A673 (cell line): Measurements from ENCODE around the gene BCAM. TPM values are rescaled to one million over a fixed set of nuclear protein-coding genes. Genes with fewer than 3 reads are reported as not detected.

Experiments
- BruUV-seq: library from RNA; stranded (reverse); fragments of 400-500 nt; replicated peaks from 2 replicates; lab custom pipeline; 2021; lab: Mats Ljungman, UMichigan
- CTCF ChIA-PET: fragments of 300-600 bp; sonication (Branson Sonifier 250); formaldehyde crosslinking; loops from one replicate; lab custom pipeline; 2022; ENCODE audit warnings: antibody characterized with exemption; lab: Charles Lee
- POLR2A ChIA-PET: fragments of 300-600 bp; sonication (Branson Sonifier 250); formaldehyde crosslinking; loops from one replicate; lab custom pipeline; 2022; ENCODE audit warnings: antibody characterized with exemption; ENCODE audit not compliant: low non-redundant PET; lab: Charles Lee
- DNase-seq: peaks from one replicate; pipeline ENCODE4 v3.0.0-alpha.2; 2015; ENCODE audit warnings: low spot score
- H3K27ac ChIP-seq: fragments of 200-600 bp; sonication (generic); 2 replicates; pipeline ENCODE4 v1.5.1; 2016; ENCODE audit warnings: mixed run types, low read depth, mild to moderate bottlenecking, mixed read lengths, antibody characterized with exemption, low read length; ENCODE audit not compliant: poor library complexity, severe bottlenecking
- H3K27me3 ChIP-seq: fragments of 200-600 bp; sonication (generic); replicated peaks from 2 replicates; pipeline ENCODE4 v1.6.1; 2017; ENCODE audit warnings: mixed run types, low read depth, mild to moderate bottlenecking, mixed read lengths, antibody characterized with exemption, low read length; ENCODE audit not compliant: insufficient read depth, poor library complexity
- H3K36me3 ChIP-seq: fragments of 200-600 bp; sonication (generic); 2 replicates; pipeline ENCODE4 v1.6.1; 2016; ENCODE audit warnings: mixed run types, mild to moderate bottlenecking, mixed read lengths, antibody characterized with exemption, low read length; ENCODE audit not compliant: insufficient read depth, poor library complexity, severe bottlenecking
- H3K4me1 ChIP-seq: fragments of 200-600 bp; sonication (generic); 2 replicates; pipeline ENCODE4 v1.6.1; 2017; ENCODE audit warnings: mixed run types, mild to moderate bottlenecking, mixed read lengths, antibody characterized with exemption, low read length; ENCODE audit not compliant: insufficient read depth, poor library complexity, severe bottlenecking
- H3K4me3 ChIP-seq: fragments of 200-600 bp; sonication (generic); 2 replicates; pipeline ENCODE4 v1.5.1; 2016; ENCODE audit warnings: low read depth, mixed run types, mild to moderate bottlenecking, mixed read lengths, low read length; ENCODE audit not compliant: poor library complexity, severe bottlenecking
- H3K9me3 ChIP-seq: fragments of 200-600 bp; sonication (generic); 2 replicates; pipeline ENCODE4 v1.6.1; 2016; ENCODE audit warnings: mixed run types, low read depth, mild to moderate bottlenecking, mixed read lengths, antibody characterized with exemption, low read length; ENCODE audit not compliant: poor library complexity, severe bottlenecking
- CTCF ChIP-seq: fragments of 300-800, 200-600 bp; sonication (generic); conservative IDR thresholded peaks from 2 replicates; pipeline ENCODE4 v1.5.1; 2017; ENCODE audit warnings: low read depth, mild to moderate bottlenecking, antibody characterized with exemption, low read length, moderate library complexity, mixed read lengths
- EZH2 ChIP-seq: fragments of 200-600 bp; sonication (generic); IDR thresholded peaks from 2 replicates; pipeline ENCODE4 v1.6.1; 2017; ENCODE audit warnings: borderline replicate concordance, low read depth, mild to moderate bottlenecking, mixed read lengths, antibody characterized with exemption, low read length; ENCODE audit not compliant: poor library complexity, severe bottlenecking
- intact Hi-C: fragments of 100-400 bp; cut with micrococcal nuclease; formaldehyde crosslinking; loops from one replicate; pipeline ENCODE4 v1.10.0; 2022; ENCODE audit not compliant: unreplicated experiment
- total RNA-seq: library from RNA; stranded (reverse); gene quantifications from 2 replicates; pipeline ENCODE4 v1.2.3, GENCODE V29; 2021

The BCAM gene
- total RNA-seq, 1 experiment from 2014 or later = 3.4 TPM

GRCh38 chr19:44865196-44865767 lies 56.4 kb downstream of the BCAM start:
- intact Hi-C loops = no loop called here
- ChIA-PET CTCF (no interaction called here), POLR2A (no interaction called here)
- no TSS peak for BruUV-seq
- no peaks in the 10 kb centered on the region for H3K4me1 ChIP-seq
- H3K36me3 ChIP-seq = no peaks in the 10 kb centered on the region
- H3K27me3 ChIP-seq = no peaks in the 10 kb centered on the region
- TF ChIP-seq CTCF (no peak), EZH2 (no peak)
- H3K27ac ChIP-seq = no peak overlapping the region
- H3K4me3 ChIP-seq = no peak overlapping the region
- no peaks in the 10 kb centered on the region for H3K9me3 ChIP-seq
- DNase-seq = no peak

- BruUV-seq = no TSS peak
- intact Hi-C loops = no loop called here
- POLR2A ChIA-PET = no interaction called here
- CTCF ChIA-PET = no interaction called here
- TF ChIP-seq EZH2 (no peak), CTCF (no peak)
- Histone ChIP-seq H3K9me3 (no peaks in the 10 kb centered on the region), H3K27me3 (no peaks in the 10 kb centered on the region), H3K4me3 (no peak overlapping the region), H3K27ac (no peak overlapping the region), H3K4me1 (no peaks in the 10 kb centered on the region), H3K36me3 (no peaks in the 10 kb centered on the region)
- no peak for DNase-seq
These were observed 57.8 kb downstream of the BCAM start for GRCh38 chr19:44866664-44867063.

GRCh38 chr19:44867578-44867977 lies 58.7 kb downstream of the BCAM start:
- peaks cover 9% of the 10 kb centered on the region for H3K36me3 ChIP-seq
- ChIA-PET POLR2A (no interaction called here), CTCF (no interaction called here)
- intact Hi-C loops = no loop called here
- H3K4me3 ChIP-seq = no peak overlapping the region
- H3K4me1 ChIP-seq = no peaks in the 10 kb centered on the region
- DNase-seq = no peak
- H3K27ac ChIP-seq = no peak overlapping the region
- no TSS peak for BruUV-seq
- no peaks in the 10 kb centered on the region for H3K27me3 ChIP-seq
- TF ChIP-seq EZH2 (no peak), CTCF (no peak)
- no peaks in the 10 kb centered on the region for H3K9me3 ChIP-seq
